Activated CD8-positive, alpha-beta memory T cell treated with anti-CD3 and anti-CD28 coated beads, Interleukin-2, amount 10 ng/mL, durations not matched to agents 7 days and 5 days (primary cell): Measurements from ENCODE around the gene VPS13A. TPM values are rescaled to one million over a fixed set of nuclear protein-coding genes. Genes with fewer than 3 reads are reported as not detected.
"Not testable (repeated sequence)": the region's sequence is repeated elsewhere in the genome, so short reads cannot be mapped to it uniquely, and the experiment has no call there.

ENCODE experiments used
- ATAC-seq: fragments of 150-1000 bp; cut with Tn5 transposase; one replicate; pipeline ENCODE4 v1.10.0; 2021; ENCODE audit warnings: moderate library complexity
- CTCF ChIA-PET: fragments of 350-600 bp; sonication (Branson Sonifier 250); formaldehyde crosslinking; loops from one replicate; lab custom pipeline; 2021; ENCODE audit warnings: antibody characterized with exemption; lab: Charles Lee
- DNase-seq: peaks from one replicate; pipeline ENCODE4 v3.0.0-alpha.2; 2020
- H3K27ac Mint-ChIP-seq: one replicate; pipeline ENCODE4 v1.8.0; 2021; ENCODE audit warnings: mild to moderate bottlenecking, mixed read lengths
- H3K27me3 Mint-ChIP-seq: one replicate; pipeline ENCODE4 v1.8.0; 2021; ENCODE audit warnings: mixed read lengths
- H3K36me3 Mint-ChIP-seq: one replicate; pipeline ENCODE4 v1.8.0; 2021; ENCODE audit warnings: mild to moderate bottlenecking, mixed read lengths
- H3K4me1 Mint-ChIP-seq: one replicate; pipeline ENCODE4 v1.8.0; 2021; ENCODE audit warnings: mixed read lengths
- H3K4me3 Mint-ChIP-seq: one replicate; pipeline ENCODE4 v1.8.0; 2021; ENCODE audit warnings: mild to moderate bottlenecking, moderate library complexity, mixed read lengths
- H3K9me3 Mint-ChIP-seq: one replicate; pipeline ENCODE4 v1.8.0; 2022; ENCODE audit warnings: low read depth, mixed read lengths
- total RNA-seq, 2 experiments: library from RNA; stranded (reverse); gene quantifications; one replicate each; pipeline ENCODE4 v1.2.3, GENCODE V29; 2021

Gene VPS13A
- total RNA-seq, 2 experiments from 2014 or later: 43.6 to 53.8 TPM

- CTCF ChIA-PET: no interaction called here
- ATAC-seq: no peak
- no peaks in the 10 kb centered on the region for H3K4me1 Mint-ChIP-seq
Measured at GRCh38 chr9:77424993-77425392, 247.7 kb downstream of the VPS13A start.

GRCh38 chr9:77426712-77427111 lies 249.4 kb downstream of the VPS13A start:
- no peak overlapping the region for H3K4me3 Mint-ChIP-seq
- ATAC-seq: no peak
- H3K36me3 Mint-ChIP-seq: no peaks in the 10 kb centered on the region
- no peak overlapping the region for H3K27ac Mint-ChIP-seq
- no peaks in the 10 kb centered on the region for H3K4me1 Mint-ChIP-seq
- peaks cover 2% of the 10 kb centered on the region for H3K27me3 Mint-ChIP-seq
- CTCF ChIA-PET: interaction anchor here (1.1 kb wide), 1 partner anchor 30 kb away, joined by 3 read pairs; no protein-coding TSS in a partner anchor
- no peaks in the 10 kb centered on the region for H3K9me3 Mint-ChIP-seq
- no peak for DNase-seq

More at GRCh38 chr9:77424993-77425392, 247.7 kb downstream of the VPS13A start:
- no peaks in the 10 kb centered on the region for H3K9me3 Mint-ChIP-seq
- peaks cover 2% of the 10 kb centered on the region for H3K27me3 Mint-ChIP-seq
- H3K27ac Mint-ChIP-seq: no peak overlapping the region
- no peak overlapping the region for H3K4me3 Mint-ChIP-seq
- DNase-seq: no peak
- peaks cover 1% of the 10 kb centered on the region for H3K36me3 Mint-ChIP-seq

- no peak overlapping the region for H3K4me3 Mint-ChIP-seq
- no peaks in the 10 kb centered on the region for H3K36me3 Mint-ChIP-seq
Measured at GRCh38 chr9:77427256-77427927, 250.1 kb downstream of the VPS13A start.

GRCh38 chr9:77429928-77430327 lies 252.6 kb downstream of the VPS13A start:
- Mint-ChIP-seq H3K27ac (no peak overlapping the region), H3K4me1 (peaks cover 4% of the 10 kb centered on the region), H3K36me3 (no peaks in the 10 kb centered on the region), H3K27me3 (peaks cover 2% of the 10 kb centered on the region), H3K9me3 (no peaks in the 10 kb centered on the region), H3K4me3 (no peak overlapping the region)
- DNase-seq: no peak
- CTCF ChIA-PET: interaction anchor here (1.3 kb wide), 1 partner anchor 30 kb away, joined by 3 read pairs; no protein-coding TSS in a partner anchor
- ATAC-seq: no peak

More at GRCh38 chr9:77427256-77427927, 250.1 kb downstream of the VPS13A start:
- ATAC-seq (no peak), DNase-seq (no peak)
- Mint-ChIP-seq H3K9me3 (no peaks in the 10 kb centered on the region), H3K27ac (no peak overlapping the region), H3K27me3 (peaks cover 2% of the 10 kb centered on the region), H3K4me1 (no peaks in the 10 kb centered on the region)
- CTCF ChIA-PET: interaction anchor here (0.6 to 1.1 kb wide), 2 partner anchors 29 to 386 kb away, joined by 3 to 4 read pairs; no protein-coding TSS in a partner anchor

- no peak overlapping the region for H3K4me3 Mint-ChIP-seq
- H3K27ac Mint-ChIP-seq: no peak overlapping the region
- CTCF ChIA-PET: interaction anchor here (0.7 to 5.2 kb wide), 3 partner anchors 10 to 532 kb away, joined by 3 to 65 read pairs (median 3); no protein-coding TSS in a partner anchor
- peaks cover 2% of the 10 kb centered on the region for H3K27me3 Mint-ChIP-seq
- H3K36me3 Mint-ChIP-seq: no peaks in the 10 kb centered on the region
- DNase-seq (no peak), ATAC-seq (no peak)
- H3K4me1 Mint-ChIP-seq: peaks cover 4% of the 10 kb centered on the region
- H3K9me3 Mint-ChIP-seq: no peaks in the 10 kb centered on the region
Measured at GRCh38 chr9:77432053-77432452, 254.7 kb downstream of the VPS13A start.

- Mint-ChIP-seq H3K27me3 (peaks cover 6% of the 10 kb centered on the region), H3K4me1 (peaks cover 4% of the 10 kb centered on the region), H3K27ac (no peak overlapping the region), H3K36me3 (no peaks in the 10 kb centered on the region), H3K9me3 (no peaks in the 10 kb centered on the region), H3K4me3 (no peak overlapping the region)
- CTCF ChIA-PET: interaction anchor here (0.7 to 5.2 kb wide), 27 partner anchors 8 to 603 kb away, joined by 3 to 65 read pairs (median 4); no protein-coding TSS in a partner anchor
- DNase-seq (peak; percentile 65), ATAC-seq (peak; percentile 91)
Measured at GRCh38 chr9:77433675-77434445, 256.5 kb downstream of the VPS13A start.

GRCh38 chr9:77435277-77435676 lies 257.9 kb downstream of the VPS13A start:
- ATAC-seq (no peak), DNase-seq (no peak)
- Mint-ChIP-seq H3K9me3 (no peaks in the 10 kb centered on the region), H3K27me3 (peaks cover 6% of the 10 kb centered on the region), H3K27ac (no peak overlapping the region), H3K4me3 (no peak overlapping the region), H3K36me3 (no peaks in the 10 kb centered on the region), H3K4me1 (peaks cover 4% of the 10 kb centered on the region)
- CTCF ChIA-PET: interaction anchor here (1.2 to 5.2 kb wide), 5 partner anchors 9 to 269 kb away, joined by 3 to 65 read pairs (median 13); no protein-coding TSS in a partner anchor

- Mint-ChIP-seq H3K4me1 (peaks cover 4% of the 10 kb centered on the region), H3K36me3 (no peaks in the 10 kb centered on the region), H3K9me3 (no peaks in the 10 kb centered on the region), H3K27me3 (peaks cover 6% of the 10 kb centered on the region), H3K4me3 (no peak overlapping the region), H3K27ac (no peak overlapping the region)
- ATAC-seq (no peak), DNase-seq (no peak)
- CTCF ChIA-PET: interaction anchor here (1.5 to 5.2 kb wide), 3 partner anchors 15 to 52 kb away, joined by 3 to 65 read pairs (median 42); no protein-coding TSS in a partner anchor
Measured at GRCh38 chr9:77435688-77436087, 258.4 kb downstream of the VPS13A start.

GRCh38 chr9:77438653-77439052 lies 261.3 kb downstream of the VPS13A start:
- Mint-ChIP-seq H3K9me3 (no peaks in the 10 kb centered on the region), H3K27me3 (peaks cover 6% of the 10 kb centered on the region), H3K4me3 (no peak overlapping the region), H3K36me3 (no peaks in the 10 kb centered on the region), H3K27ac (no peak overlapping the region), H3K4me1 (peaks cover 4% of the 10 kb centered on the region)
- CTCF ChIA-PET: no interaction called here
- ATAC-seq: no peak
- no peak for DNase-seq

GRCh38 chr9:77440057-77440456 lies 262.7 kb downstream of the VPS13A start:
- H3K4me3 Mint-ChIP-seq: no peak overlapping the region
- ATAC-seq (no peak), DNase-seq (no peak)
- H3K36me3 Mint-ChIP-seq: no peaks in the 10 kb centered on the region
- H3K9me3 Mint-ChIP-seq: no peaks in the 10 kb centered on the region
- CTCF ChIA-PET: interaction anchor here (0.9 to 1.3 kb wide), 2 partner anchors 17 to 273 kb away, joined by 4 read pairs; no protein-coding TSS in a partner anchor
- no peaks in the 10 kb centered on the region for H3K4me1 Mint-ChIP-seq
- H3K27me3 Mint-ChIP-seq: peaks cover 6% of the 10 kb centered on the region
- H3K27ac Mint-ChIP-seq: no peak overlapping the region

- not testable (repeated sequence) for H3K36me3 Mint-ChIP-seq, H3K4me1 Mint-ChIP-seq, H3K27me3 Mint-ChIP-seq, H3K27ac Mint-ChIP-seq, H3K9me3 Mint-ChIP-seq, DNase-seq, ATAC-seq, H3K4me3 Mint-ChIP-seq
- CTCF ChIA-PET: interaction anchor here (1.8 to 7.9 kb wide), 2 partner anchors 8 to 16 kb away, joined by 7 to 58 read pairs; no protein-coding TSS in a partner anchor
Measured at GRCh38 chr9:77441124-77441523, 263.8 kb downstream of the VPS13A start.

- no peak overlapping the region for H3K4me3 Mint-ChIP-seq
- H3K27ac Mint-ChIP-seq: no peak overlapping the region
- CTCF ChIA-PET: interaction anchor here (1.8 to 7.9 kb wide), 2 partner anchors 9 to 15 kb away, joined by 7 to 58 read pairs; no protein-coding TSS in a partner anchor
- ATAC-seq (no peak), DNase-seq (no peak)
- peaks cover 6% of the 10 kb centered on the region for H3K27me3 Mint-ChIP-seq
- no peaks in the 10 kb centered on the region for H3K9me3 Mint-ChIP-seq
- H3K4me1 Mint-ChIP-seq: no peaks in the 10 kb centered on the region
- no peaks in the 10 kb centered on the region for H3K36me3 Mint-ChIP-seq
Measured at GRCh38 chr9:77442436-77442835, 265.1 kb downstream of the VPS13A start.

GRCh38 chr9:77447646-77448045 lies 270.3 kb downstream of the VPS13A start:
- Mint-ChIP-seq H3K9me3 (no peaks in the 10 kb centered on the region), H3K27me3 (peaks cover 6% of the 10 kb centered on the region), H3K27ac (no peak overlapping the region), H3K4me3 (no peak overlapping the region), H3K36me3 (no peaks in the 10 kb centered on the region), H3K4me1 (no peaks in the 10 kb centered on the region)
- no peak for DNase-seq
- no peak for ATAC-seq
- CTCF ChIA-PET: interaction anchor here (7.9 kb wide), 1 partner anchor 10 kb away, joined by 58 read pairs; no protein-coding TSS in a partner anchor
